ENCODE measurements around the gene SMYD2.

SMYD2 gene

DNA sequence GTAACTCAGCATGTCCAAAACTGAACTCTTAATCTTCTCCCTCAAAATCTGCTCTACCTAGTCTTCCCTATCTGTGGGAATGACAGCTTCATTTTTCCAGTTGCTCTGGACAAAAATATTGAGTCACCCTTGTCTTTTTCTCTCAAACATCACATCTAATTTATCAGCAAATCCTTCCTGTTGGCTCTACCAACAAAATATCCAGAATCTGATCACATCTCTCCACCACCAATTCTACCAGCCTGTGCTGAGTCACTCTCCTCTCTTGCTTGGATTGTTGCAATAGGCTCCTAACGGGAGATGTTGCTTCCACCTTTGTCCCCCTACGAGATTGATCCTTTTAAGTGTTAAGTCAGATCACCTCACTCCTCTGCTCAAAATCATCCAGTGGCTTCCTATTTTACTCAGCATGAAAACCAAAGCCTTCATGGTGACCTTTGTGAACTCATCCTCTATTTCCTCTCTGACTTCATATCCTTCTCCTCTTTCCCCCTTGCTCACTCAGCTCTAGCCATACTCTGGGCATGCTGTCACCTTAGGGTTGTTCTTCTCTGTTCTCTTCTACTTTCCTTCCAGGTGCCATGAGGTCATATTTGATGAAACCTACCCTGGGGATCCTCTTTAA is 21.5 kb upstream of the SMYD2 start:
- TF ChIP-seq, protein P1, sequence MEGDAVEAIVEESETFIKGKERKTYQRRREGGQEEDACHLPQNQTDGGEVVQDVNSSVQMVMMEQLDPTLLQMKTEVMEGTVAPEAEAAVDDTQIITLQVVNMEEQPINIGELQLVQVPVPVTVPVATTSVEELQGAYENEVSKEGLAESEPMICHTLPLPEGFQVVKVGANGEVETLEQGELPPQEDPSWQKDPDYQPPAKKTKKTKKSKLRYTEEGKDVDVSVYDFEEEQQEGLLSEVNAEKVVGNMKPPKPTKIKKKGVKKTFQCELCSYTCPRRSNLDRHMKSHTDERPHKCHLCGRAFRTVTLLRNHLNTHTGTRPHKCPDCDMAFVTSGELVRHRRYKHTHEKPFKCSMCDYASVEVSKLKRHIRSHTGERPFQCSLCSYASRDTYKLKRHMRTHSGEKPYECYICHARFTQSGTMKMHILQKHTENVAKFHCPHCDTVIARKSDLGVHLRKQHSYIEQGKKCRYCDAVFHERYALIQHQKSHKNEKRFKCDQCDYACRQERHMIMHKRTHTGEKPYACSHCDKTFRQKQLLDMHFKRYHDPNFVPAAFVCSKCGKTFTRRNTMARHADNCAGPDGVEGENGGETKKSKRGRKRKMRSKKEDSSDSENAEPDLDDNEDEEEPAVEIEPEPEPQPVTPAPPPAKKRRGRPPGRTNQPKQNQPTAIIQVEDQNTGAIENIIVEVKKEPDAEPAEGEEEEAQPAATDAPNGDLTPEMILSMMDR (conservative IDR thresholded peaks at IDR 0.05; ENCODE audit: low read depth): no peak
- ChIA-PET POLR2A (ENCODE audit: low non-redundant PET) (no interaction called here), CTCF (interaction anchor here (0.6 to 4.3 kb wide), 3 partner anchors 70 to 368 kb away, joined by 3 to 70 read pairs (median 4); no protein-coding TSS in a partner anchor)
- DNase-seq (ENCODE audit: low spot score): no peak
- H3K27ac ChIP-seq: no peak overlapping the region

GRCh38 chr1:214260561-214261205 is 20.3 kb upstream of the SMYD2 start:
- CTCF ChIA-PET: interaction anchor here (0.6 to 4.3 kb wide), 18 partner anchors 8 to 1830 kb away, joined by 3 to 70 read pairs (median 4); no protein-coding TSS in a partner anchor
- TF ChIP-seq, protein P1 (conservative IDR thresholded peaks at IDR 0.05; ENCODE audit: low read depth): no peak
- no peak overlapping the region for H3K27ac ChIP-seq
- no peak for DNase-seq (ENCODE audit: low spot score)
- POLR2A ChIA-PET (ENCODE audit: low non-redundant PET): no interaction called here

DNA sequence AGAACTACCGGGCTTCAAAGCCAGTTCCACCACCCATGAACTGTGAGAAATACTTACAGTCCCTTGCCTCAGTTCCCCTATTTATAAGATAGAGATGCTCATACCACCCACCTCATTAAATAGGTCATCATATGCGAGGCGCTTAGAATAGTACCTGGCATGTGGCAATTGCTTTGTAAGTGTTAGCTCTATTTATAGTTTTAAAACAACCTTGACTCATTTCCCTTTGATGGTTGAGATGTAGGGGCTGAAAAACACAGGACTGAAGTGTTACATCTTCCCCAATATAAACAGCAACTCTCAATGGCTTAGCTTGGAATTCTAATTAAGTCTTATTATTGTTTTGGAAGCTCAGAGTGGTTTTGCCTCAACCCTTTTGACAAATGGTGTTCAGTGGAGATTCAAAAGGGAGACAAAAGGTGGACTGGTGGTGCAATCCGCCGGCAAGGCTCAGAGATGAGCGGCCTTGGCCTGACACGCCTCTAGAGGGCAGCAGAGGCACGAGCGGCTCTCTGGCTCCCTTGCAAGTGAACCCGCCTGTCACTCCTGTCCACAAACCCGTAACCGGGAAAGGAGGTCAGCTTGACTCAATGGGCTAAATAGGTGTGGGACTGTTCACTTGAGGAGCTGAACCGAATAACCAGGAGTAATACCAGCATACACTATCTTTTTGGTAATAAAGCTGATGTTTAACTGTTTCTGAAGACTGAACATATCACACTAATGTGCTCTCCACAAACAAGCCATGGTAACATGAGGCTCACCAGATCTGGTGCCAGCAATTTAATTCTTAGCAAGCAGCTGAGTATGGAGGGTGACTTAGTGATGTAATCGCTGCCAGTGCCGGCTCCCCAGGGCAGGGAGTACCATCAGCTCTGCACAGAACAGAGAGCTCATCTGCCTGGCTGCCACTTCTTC is 19.5 kb upstream of the SMYD2 start:
- ChIA-PET POLR2A (ENCODE audit: low non-redundant PET) (no interaction called here), CTCF (interaction anchor here (0.6 to 4.3 kb wide), 32 partner anchors 9 to 1831 kb away, joined by 3 to 70 read pairs (median 4); no protein-coding TSS in a partner anchor)
- peak; percentile 68 for DNase-seq (ENCODE audit: low spot score)
- H3K27ac ChIP-seq: no peak overlapping the region
- TF ChIP-seq, protein P1 (conservative IDR thresholded peaks at IDR 0.05; ENCODE audit: low read depth): peak; percentile 97

DNA sequence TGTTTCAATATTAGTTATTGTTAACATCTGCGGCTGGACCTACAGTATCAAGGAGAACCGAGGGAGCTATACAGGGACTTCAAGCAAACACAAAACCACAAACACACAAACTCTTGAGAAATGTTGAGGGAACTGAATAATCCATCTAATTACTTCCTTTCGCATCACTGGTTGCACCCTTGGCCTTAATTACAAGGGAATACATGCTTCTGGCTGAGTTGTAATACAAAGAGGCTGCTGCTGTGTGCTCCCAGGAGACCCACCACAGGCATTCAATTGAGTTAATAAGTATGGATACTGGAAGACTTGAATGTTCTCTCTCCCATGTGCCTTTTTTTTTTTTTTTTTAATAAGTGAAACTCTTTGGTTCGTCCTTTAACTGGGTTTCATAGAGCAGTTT is 16.8 kb upstream of the SMYD2 start:
- no peak for DNase-seq (ENCODE audit: low spot score)
- CTCF ChIA-PET: interaction anchor here (0.7 kb wide), 1 partner anchor 12 kb away, joined by 5 read pairs; no protein-coding TSS in a partner anchor
- H3K27ac ChIP-seq: no peak overlapping the region
- TF ChIP-seq, protein P1 (conservative IDR thresholded peaks at IDR 0.05; ENCODE audit: low read depth): no peak
- POLR2A ChIA-PET (ENCODE audit: low non-redundant PET): interaction anchor here (0.7 kb wide), 1 partner anchor 9 kb away, joined by 6 read pairs; no protein-coding TSS in a partner anchor

GRCh38 chr1:214264976-214265375 is 16.0 kb upstream of the SMYD2 start:
- H3K27ac ChIP-seq: no peak overlapping the region
- ChIA-PET POLR2A (ENCODE audit: low non-redundant PET) (interaction anchor here (0.7 kb wide), 1 partner anchor 9 kb away, joined by 6 read pairs; no protein-coding TSS in a partner anchor), CTCF (interaction anchor here (0.7 kb wide), 1 partner anchor 11 kb away, joined by 5 read pairs; no protein-coding TSS in a partner anchor)
- TF ChIP-seq, protein P1 (conservative IDR thresholded peaks at IDR 0.05; ENCODE audit: low read depth): no peak
- DNase-seq (ENCODE audit: low spot score): no peak

DNA sequence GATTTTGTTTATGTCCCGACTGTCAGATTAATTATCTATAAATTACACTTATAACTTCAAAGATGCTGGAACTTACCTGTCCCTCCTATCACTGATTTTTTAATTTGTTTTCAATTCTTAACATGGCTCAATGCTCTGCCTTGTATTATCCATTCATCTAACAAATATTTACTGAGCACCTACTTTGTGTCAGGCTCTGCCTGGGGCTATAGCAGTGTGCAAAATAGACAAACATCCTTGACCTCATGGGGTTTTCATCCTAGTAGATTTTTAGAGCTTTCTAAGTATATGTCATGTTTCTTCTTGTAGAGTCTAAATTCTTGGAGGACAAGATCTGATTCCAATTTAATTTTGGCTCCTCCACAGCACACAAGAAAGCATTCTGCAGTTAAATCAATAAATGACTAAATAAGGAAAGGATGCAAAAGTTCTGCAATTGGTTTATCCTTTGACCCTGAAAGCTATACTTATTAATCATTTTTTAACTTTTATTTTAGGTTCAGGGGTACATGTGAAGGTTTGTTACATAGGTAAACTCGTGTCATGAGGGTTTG is 10.8 kb upstream of the SMYD2 start:
- H3K27ac ChIP-seq: no peak overlapping the region
- TF ChIP-seq, protein P1 (conservative IDR thresholded peaks at IDR 0.05; ENCODE audit: low read depth): no peak
- POLR2A ChIA-PET (ENCODE audit: low non-redundant PET): no interaction called here
- DNase-seq (ENCODE audit: low spot score): no peak
- CTCF ChIA-PET: no interaction called here

Measured in RWPE1 (cell line).